Iris pigment epithelial cell (primary cell): ENCODE results near the gene RPLP2.
A peak's percentile ranks its signal among the peaks of the same experiment; 100 is the strongest.

ENCODE experiments used
- DNase-seq: peaks from one replicate; pipeline ENCODE4 v3.0.0-alpha.2; 2011; ENCODE audit warnings: low read depth

RPLP2 gene

GRCh38 chr11:803770-804598 is 5.8 kb upstream of the RPLP2 start:
- DNase-seq = no peak

- DNase-seq = no peak
Observed at GRCh38 chr11:804599-804964, 5.2 kb upstream of the RPLP2 start.

GRCh38 chr11:808427-809286 is 1.1 kb upstream of the RPLP2 start:
- DNase-seq = no peak

- no peak for DNase-seq
Observed at GRCh38 chr11:810040-810567, 337 bp downstream of the RPLP2 start.

- no peak for DNase-seq
Observed at GRCh38 chr11:811446-812245, 1.9 kb downstream of the RPLP2 start.

GRCh38 chr11:812390-812789 is 2.6 kb downstream of the RPLP2 start:
- DNase-seq = no peak

- DNase-seq = no peak
Observed at GRCh38 chr11:813072-813455, 3.3 kb downstream of the RPLP2 start.

GRCh38 chr11:813456-814096 is 3.8 kb downstream of the RPLP2 start:
- no peak for DNase-seq

- DNase-seq = no peak
Observed at GRCh38 chr11:815675-816432, 6.1 kb downstream of the RPLP2 start.

GRCh38 chr11:816433-816779 is 6.6 kb downstream of the RPLP2 start:
- no peak for DNase-seq

- no peak for DNase-seq
Observed at GRCh38 chr11:818396-819128, 8.8 kb downstream of the RPLP2 start, which contains the start of gene PNPLA2. Gene PNPLA2, plus strand, starts transcription at chr11:818914. Its CDS starts 805 bp downstream, at chr11:819719.

- DNase-seq = peak; percentile 81
Observed at GRCh38 chr11:819129-819931, 9.6 kb downstream of the RPLP2 start.

- peak; percentile 65 for DNase-seq
Observed at GRCh38 chr11:819943-820649, 10.3 kb downstream of the RPLP2 start.

GRCh38 chr11:820655-821511 is 11.1 kb downstream of the RPLP2 start:
- DNase-seq = no peak

GRCh38 chr11:821512-822371 is 12.0 kb downstream of the RPLP2 start:
- no peak for DNase-seq

- DNase-seq = no peak
Observed at GRCh38 chr11:823441-824291, 13.9 kb downstream of the RPLP2 start.
